ENCODE data around the gene NLRC3.

NLRC3 gene

DNA sequence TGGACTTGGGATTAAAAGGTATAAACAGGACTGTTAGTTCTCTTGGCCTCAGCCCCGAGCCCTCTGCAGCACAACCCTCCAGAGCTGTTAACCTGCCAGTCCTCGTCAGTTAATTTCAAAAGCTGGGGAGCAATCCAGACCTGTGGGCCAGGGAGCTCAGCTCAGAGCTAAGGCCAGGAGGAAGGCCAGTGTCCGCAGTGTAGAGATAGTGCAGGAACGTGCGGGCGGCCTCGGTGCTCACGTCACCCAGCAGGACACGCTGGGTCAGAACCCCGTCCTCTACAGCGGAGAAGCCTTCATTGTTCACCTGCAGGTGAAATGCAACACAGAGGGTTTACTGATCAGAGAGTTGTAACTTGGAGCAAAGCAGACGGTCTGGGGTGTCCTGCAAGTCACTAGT is 15.4 kb upstream of the NLRC3 start:
- H3K36me3 ChIP-seq: peaks cover 0 to 75% (median 29%) of the 10 kb centered on the region in 3 donors
- intact Hi-C loops (cut with DNase I; ENCODE audit: low total_unique reads): no loop called here
- TF ChIP-seq, protein P1, sequence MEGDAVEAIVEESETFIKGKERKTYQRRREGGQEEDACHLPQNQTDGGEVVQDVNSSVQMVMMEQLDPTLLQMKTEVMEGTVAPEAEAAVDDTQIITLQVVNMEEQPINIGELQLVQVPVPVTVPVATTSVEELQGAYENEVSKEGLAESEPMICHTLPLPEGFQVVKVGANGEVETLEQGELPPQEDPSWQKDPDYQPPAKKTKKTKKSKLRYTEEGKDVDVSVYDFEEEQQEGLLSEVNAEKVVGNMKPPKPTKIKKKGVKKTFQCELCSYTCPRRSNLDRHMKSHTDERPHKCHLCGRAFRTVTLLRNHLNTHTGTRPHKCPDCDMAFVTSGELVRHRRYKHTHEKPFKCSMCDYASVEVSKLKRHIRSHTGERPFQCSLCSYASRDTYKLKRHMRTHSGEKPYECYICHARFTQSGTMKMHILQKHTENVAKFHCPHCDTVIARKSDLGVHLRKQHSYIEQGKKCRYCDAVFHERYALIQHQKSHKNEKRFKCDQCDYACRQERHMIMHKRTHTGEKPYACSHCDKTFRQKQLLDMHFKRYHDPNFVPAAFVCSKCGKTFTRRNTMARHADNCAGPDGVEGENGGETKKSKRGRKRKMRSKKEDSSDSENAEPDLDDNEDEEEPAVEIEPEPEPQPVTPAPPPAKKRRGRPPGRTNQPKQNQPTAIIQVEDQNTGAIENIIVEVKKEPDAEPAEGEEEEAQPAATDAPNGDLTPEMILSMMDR (IDR thresholded peaks at IDR 0.05): no peak

GRCh38 chr16:3591991-3592390 is 14.8 kb upstream of the NLRC3 start:
- TF ChIP-seq, protein P1 (IDR thresholded peaks at IDR 0.05): no peak
- no peaks in the 10 kb centered on the region for H3K27me3 ChIP-seq
- no peak overlapping the region for H3K27ac ChIP-seq
- H3K4me3 ChIP-seq: no peak overlapping the region
- intact Hi-C loops (cut with DNase I; ENCODE audit: low total_unique reads): no loop called here
- peaks cover 0 to 78% (median 24%) of the 10 kb centered on the region in 3 donors for H3K36me3 ChIP-seq
- no peak for DNase-seq
- H3K4me1 ChIP-seq: no peaks in the 10 kb centered on the region
- H3K9me3 ChIP-seq: no peaks in the 10 kb centered on the region

More for the DNA sequence above, 15.4 kb upstream of the NLRC3 start:
- Histone ChIP-seq H3K4me1 (no peaks in the 10 kb centered on the region), H3K9me3 (no peaks in the 10 kb centered on the region), H3K4me3 (no peak overlapping the region), H3K27ac (no peak overlapping the region), H3K27me3 (no peaks in the 10 kb centered on the region)
- no peak for DNase-seq

DNA sequence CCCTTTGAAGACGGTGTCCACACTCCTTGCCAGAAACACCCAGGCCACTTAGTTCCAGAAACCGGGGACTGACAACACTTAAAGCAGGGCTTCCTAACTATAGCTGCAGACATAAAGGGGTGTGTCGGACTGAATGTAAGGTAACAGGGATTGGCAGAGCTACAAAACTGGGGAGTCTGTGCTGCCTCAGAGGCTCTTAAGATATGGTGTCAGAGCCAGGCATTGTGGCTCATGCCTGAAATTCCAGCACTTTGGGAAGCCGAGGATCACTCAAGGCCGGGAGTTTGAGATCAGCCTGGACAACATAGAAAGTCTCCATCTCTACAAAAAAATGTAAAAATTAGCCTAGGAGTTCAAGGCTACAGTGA is 14.2 kb upstream of the NLRC3 start:
- peaks cover 0 to 78% (median 24%) of the 10 kb centered on the region in 3 donors for H3K36me3 ChIP-seq
- intact Hi-C loops (cut with DNase I; ENCODE audit: low total_unique reads): no loop called here
- TF ChIP-seq, protein P1 (IDR thresholded peaks at IDR 0.05): no peak

GRCh38 chr16:3590736-3591435 is 13.7 kb upstream of the NLRC3 start:
- Histone ChIP-seq H3K4me1 (no peaks in the 10 kb centered on the region), H3K27ac (no peak overlapping the region), H3K4me3 (no peak overlapping the region), H3K27me3 (no peaks in the 10 kb centered on the region), H3K9me3 (no peaks in the 10 kb centered on the region), H3K36me3 (peaks cover 0 to 76% (median 24%) of the 10 kb centered on the region in 3 donors)
- TF ChIP-seq, protein P1 (IDR thresholded peaks at IDR 0.05): no peak
- DNase-seq: no peak
- intact Hi-C loops (cut with DNase I; ENCODE audit: low total_unique reads): no loop called here

More for the DNA sequence above, 14.2 kb upstream of the NLRC3 start:
- Histone ChIP-seq H3K27ac (no peak overlapping the region), H3K4me1 (no peaks in the 10 kb centered on the region), H3K9me3 (no peaks in the 10 kb centered on the region), H3K27me3 (no peaks in the 10 kb centered on the region), H3K4me3 (no peak overlapping the region)
- DNase-seq: no peak

- Histone ChIP-seq H3K4me1 (no peaks in the 10 kb centered on the region), H3K27me3 (no peaks in the 10 kb centered on the region), H3K9me3 (no peaks in the 10 kb centered on the region), H3K4me3 (no peak overlapping the region), H3K27ac (no peak overlapping the region), H3K36me3 (peaks cover 0 to 68% (median 19%) of the 10 kb centered on the region in 3 donors)
- intact Hi-C loops (cut with DNase I; ENCODE audit: low total_unique reads): no loop called here
- TF ChIP-seq, protein P1 (IDR thresholded peaks at IDR 0.05): no peak
- no peak for DNase-seq
These were observed 12.9 kb upstream of the NLRC3 start for GRCh38 chr16:3589991-3590701.

All from tibial artery (tissue), 4 donors.